ENCODE results near the gene FHOD1.

Gene FHOD1

GRCh38 chr16:67247192-67248072 is at the start of gene FHOD1:
FHOD1 (minus strand) TSS chr16:67247481; CDS start chr16:67247410, 71 bp downstream.
- ATAC-seq, result peak; percentile 76 to 77

- no peak for ATAC-seq
These were observed 49.1 kb upstream of the FHOD1 start for GRCh38 chr16:67296420-67296819.

GRCh38 chr16:67294938-67295361 is 47.7 kb upstream of the FHOD1 start:
- no peak for ATAC-seq

- no peak for ATAC-seq
These were observed 47.0 kb upstream of the FHOD1 start for GRCh38 chr16:67294171-67294757.

DNA sequence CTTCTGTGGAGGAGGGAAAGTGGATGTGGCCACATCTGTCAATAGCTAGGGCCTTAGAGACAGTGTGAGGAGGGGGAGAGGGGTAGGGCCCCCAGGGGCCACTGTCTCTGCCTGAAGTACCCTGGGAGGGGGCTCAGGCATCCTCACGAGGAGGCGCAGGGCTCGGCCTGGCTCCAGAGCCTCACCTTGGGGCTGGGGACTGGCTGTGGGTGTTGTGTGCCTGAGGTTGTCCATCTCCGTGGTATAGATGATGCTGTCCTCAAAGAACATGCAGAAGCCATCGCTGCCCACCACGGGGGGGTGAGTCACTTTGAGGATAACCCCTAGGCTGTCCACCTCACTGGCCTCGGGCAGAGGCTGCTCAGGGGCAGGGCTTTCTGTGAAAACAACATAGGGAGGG is 44.2 kb upstream of the FHOD1 start:
- ATAC-seq, result no peak

GRCh38 chr16:67287960-67288359 is 40.7 kb upstream of the FHOD1 start:
- no peak for ATAC-seq

DNA sequence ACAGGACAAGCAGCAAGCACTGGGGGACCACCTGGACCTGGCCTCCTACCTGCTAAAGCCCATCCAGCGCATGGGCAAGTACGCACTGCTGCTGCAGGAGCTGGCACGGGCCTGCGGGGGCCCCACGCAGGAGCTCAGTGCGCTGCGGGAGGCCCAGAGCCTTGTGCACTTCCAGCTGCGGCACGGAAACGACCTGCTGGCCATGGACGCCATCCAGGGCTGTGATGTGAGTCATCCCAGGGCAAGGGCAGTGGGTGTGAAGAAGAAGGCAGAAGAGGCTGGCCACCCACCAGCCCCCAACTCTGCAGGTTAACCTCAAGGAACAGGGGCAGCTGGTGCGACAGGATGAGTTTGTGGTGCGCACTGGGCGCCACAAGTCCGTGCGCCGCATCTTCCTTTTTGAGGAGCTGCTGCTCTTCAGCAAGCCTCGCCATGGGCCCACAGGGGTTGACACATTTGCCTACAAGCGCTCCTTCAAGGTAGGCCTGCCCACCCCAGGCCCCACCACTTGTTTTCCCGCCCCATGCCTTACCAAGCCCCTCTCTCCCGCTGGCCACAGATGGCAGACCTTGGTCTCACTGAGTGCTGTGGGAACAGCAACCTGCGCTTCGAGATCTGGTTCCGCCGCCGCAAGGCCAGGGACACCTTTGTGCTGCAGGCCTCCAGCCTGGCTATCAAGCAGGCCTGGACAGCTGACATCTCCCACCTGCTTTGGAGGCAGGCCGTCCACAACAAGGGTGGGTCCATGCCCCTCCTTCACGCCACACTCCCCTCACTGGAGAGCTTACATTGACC is 39.4 kb upstream of the FHOD1 start:
- ATAC-seq, result no peak

GRCh38 chr16:67284699-67285646 is 37.7 kb upstream of the FHOD1 start:
- ATAC-seq, result peak in 1 of 2 donors; percentile 31

GRCh38 chr16:67283826-67284555 is 36.7 kb upstream of the FHOD1 start:
- no peak for ATAC-seq

DNA sequence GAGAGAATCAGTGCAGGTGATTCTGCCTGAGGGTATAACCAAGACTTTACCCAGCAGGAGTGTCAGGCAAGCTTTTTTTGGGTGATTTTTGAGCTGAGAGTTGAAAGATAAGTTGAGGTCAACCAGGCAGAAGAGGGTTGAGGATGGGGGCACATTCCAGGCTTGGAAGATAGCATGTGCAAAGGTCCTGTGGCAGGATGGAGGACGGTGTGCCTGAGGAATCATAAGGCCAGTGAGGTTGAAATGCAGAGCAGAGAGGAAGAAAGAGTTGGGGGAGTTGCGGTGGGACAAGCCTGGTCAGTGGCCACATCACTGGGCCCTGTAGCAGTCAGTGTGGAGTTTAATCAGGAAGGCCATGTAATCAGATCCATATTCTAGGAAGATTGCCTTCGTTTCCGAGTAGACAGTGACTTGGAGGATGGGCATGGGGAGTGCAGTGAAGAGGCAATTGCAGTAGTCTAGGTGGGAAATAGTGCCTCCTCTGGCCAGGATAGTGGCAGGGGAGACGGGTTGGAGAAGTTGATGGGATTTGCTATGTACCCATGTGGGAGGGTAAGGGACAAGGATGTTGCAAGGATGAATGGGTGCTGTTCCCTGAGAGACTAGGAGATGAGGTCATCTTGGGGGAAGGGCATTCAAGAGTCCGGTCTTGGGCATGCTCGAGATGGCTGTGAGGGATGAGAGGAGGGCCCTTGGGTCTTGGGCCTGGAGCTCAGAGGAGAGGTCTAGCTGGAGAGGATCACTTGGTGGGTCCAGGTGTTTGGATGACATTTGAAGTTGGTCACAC is 36.0 kb upstream of the FHOD1 start:
- no peak for ATAC-seq

- ATAC-seq, result no peak
These were observed 35.1 kb upstream of the FHOD1 start for GRCh38 chr16:67282447-67282805.

DNA sequence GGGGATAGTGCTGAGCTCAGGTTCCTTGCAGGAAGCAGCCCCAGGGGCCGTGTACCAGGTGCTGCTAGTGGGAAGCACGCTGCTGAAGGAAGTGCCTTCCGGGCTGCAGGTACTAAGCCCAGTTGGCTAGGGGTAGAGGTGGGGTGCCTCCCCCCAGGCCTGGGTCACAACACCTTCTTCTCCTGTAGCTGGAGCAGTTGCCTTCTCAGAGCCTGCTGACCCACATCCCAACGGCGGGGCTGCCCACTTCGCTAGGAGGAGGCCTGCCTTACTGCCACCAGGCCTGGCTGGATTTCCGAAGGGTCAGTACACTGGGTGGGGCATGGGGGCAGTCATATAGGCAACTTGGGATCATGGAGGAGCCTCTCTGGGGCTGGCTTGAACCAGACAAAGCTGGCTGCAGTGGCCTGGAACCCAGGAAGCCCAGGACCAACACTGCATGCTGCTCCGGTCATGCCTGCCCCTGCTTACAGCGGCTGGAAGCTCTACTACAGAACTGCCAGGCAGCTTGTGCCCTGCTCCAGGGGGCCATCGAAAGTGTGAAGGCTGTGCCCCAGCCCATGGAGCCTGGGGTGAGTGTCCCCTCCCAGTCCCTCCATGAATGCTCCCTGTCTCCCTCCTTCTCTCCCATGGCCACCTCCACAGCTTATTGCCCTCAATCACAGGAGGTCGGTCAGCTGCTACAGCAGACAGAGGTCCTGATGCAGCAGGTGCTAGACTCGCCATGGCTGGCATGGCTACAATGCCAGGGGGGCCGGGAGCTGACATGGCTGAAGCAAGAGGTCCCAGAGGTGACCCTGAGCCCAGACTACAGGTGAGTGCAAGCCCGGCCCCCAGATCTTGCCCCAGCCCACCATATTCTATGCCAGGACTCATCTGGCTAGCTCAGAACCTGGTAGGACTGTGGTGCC is 34.5 kb upstream of the FHOD1 start:
- ATAC-seq, result no peak

GRCh38 chr16:67280090-67281015 is 33.1 kb upstream of the FHOD1 start:
- no peak for ATAC-seq

DNA sequence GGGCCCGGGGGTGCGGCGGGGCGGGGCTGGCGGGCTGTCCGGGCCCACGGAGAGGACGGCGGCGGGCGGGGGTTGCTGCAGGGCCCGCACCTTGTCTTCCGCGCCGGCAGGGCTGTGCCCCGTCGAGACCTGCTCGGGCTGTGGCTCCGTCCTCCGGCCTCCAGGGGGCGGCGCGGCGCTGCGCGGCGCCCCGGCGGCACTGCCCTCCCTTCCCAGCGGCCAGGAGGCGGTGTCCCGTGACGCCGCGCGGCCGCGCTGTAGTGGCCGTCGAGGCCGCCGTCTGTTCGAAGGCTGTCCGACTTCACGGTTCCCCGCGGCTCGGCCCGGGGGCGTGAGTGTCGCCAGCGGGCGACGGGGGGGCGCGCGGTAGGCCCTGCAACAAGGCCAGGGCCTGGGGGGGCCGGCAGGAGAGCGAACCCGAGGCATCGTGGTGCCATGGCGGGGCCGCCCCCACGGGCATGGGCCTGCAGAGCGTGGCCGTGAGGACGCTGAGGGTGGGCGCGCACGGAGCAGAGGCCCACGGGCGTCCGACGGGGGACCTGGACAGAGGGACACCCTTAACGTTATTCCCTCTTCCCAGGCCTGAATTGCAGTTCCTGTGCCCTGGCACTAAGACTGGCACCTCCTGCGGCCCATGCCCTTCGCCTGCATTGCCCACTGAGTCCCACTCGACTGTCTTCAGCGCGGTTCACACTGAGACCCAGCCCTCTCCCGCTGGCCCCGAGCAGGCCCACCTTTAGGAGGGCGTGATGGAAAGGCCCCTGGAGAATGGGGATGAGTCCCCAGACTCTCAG is 32.2 kb upstream of the FHOD1 start, which contains the start of gene PLEKHG4:
PLEKHG4 (plus strand) TSS at position 237 of the 794 bp plus-strand sequence; CDS start at position 750, 513 bp downstream.
- peak; percentile 95 to 96 for ATAC-seq

DNA sequence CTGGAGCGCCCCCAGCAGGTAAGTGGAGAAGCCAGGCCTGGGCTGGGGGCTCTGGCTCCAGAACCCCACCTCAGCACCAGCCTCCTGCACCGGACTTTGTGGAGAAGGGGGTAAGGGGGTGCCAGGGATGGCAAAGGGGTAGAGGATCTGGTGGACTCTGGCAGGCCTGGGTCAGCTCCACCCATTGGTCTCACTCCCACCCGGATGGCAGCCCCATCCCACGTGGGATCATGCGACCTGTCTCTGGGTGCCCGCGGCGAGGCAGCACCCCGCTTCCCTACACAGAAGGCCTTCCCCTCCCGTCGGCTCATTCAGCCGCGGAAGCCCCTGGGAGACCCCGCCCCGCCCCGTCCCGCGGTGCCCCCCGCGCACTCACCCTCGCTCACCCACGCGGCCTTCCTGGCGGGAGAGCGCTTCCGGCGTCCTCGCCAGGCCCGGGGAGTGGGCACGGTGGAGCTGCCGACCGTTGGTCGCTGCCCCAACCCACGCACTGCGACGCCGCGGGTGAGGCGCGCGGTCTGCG is 31.6 kb upstream of the FHOD1 start:
- peak; percentile 46 to 55 for ATAC-seq

DNA sequence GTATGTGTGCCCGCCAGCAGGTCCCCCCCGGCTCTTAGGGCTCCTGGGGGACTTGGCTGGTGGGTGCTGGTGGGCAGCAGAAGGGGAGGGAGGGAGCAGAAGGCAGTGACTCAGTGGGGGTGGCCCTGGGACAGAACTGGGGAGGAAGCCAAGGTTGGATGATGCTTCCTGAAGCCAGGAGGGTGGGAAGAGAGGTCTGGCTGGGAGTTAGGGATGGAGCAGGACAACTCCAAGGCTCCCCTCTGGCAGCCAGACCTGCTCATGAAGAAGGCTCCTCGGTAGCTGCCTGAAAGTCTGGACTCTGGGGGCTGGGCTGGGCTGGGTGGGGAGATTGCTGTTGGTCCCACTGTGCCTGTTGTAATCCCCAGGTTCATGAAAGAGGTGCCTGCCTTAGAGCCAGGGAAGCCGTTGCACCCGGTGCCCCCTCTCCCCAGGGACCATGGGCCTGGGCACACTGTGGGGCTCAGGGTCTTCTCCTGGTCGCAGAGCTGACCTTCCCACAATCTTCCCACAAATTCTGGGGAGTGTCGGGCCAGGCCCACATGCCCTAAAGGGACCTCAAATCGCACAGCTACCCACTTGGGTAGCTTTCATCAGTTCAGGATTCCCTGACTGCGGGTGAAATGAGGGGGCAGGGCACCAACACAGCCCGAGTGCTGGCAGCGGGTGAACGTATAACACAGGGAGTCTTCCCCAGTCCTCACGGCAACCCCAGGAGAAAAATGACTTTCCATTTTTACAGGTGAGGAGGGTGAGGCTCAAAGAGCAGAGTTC is 30.9 kb upstream of the FHOD1 start:
- ATAC-seq, result no peak

All from activated CD4-positive, CD25-positive, alpha-beta regulatory T cell treated with anti-CD3 and anti-CD28 coated beads, Interleukin-2, amount 50 U/mL, for 24 hours (primary cell).